ENCODE measurements around the gene PCNX3.

DNA sequence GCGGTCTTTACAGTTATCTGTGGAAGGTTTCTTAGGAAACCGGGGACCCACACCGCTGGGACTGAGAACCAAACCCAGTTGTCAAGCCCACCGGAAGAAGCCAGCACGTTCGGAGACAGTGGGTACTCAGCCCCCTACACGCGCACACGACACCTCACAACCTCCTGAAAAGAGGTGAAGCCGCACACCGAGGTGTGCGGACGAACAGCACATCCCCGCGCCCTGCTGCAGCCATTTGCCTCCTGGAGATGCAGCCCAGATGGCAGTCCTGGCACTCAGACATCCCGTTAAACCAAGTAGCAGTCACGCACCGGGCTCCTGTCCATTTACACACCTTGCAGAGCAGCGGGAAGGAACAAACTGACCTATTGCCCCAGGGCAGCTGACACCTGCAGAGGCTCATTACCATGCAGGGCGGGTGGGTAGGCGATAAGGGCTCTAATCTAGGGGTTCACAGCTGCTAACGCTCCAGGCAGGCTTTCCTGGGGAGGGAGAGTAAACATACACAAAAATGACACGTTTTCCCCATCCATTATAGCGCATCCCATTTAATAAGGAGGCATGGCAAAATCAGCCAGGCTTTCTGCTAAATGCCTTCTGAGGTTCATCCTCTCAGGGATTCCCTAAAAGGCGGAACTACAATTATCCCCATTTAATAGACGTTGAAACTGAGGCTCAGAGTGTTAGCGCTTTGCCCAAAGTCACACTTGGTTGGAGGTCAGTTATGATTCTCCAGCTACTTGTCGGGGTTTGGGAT is 40.6 kb upstream of the PCNX3 start:
- TF ChIP-seq, protein P1, sequence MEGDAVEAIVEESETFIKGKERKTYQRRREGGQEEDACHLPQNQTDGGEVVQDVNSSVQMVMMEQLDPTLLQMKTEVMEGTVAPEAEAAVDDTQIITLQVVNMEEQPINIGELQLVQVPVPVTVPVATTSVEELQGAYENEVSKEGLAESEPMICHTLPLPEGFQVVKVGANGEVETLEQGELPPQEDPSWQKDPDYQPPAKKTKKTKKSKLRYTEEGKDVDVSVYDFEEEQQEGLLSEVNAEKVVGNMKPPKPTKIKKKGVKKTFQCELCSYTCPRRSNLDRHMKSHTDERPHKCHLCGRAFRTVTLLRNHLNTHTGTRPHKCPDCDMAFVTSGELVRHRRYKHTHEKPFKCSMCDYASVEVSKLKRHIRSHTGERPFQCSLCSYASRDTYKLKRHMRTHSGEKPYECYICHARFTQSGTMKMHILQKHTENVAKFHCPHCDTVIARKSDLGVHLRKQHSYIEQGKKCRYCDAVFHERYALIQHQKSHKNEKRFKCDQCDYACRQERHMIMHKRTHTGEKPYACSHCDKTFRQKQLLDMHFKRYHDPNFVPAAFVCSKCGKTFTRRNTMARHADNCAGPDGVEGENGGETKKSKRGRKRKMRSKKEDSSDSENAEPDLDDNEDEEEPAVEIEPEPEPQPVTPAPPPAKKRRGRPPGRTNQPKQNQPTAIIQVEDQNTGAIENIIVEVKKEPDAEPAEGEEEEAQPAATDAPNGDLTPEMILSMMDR (conservative IDR thresholded peaks at IDR 0.05 in 1 of 2, IDR thresholded peaks at IDR 0.05 in 1 of 2; ENCODE audit: low read depth in 1 of 2, low read length in 2 of 2) = no peak
- TF ChIP-seq EZH2 (IDR thresholded peaks at IDR 0.05; ENCODE audit: low read length, missing control alignments) = no peak
